ENCODE data around the gene SMAD6.

DNA sequence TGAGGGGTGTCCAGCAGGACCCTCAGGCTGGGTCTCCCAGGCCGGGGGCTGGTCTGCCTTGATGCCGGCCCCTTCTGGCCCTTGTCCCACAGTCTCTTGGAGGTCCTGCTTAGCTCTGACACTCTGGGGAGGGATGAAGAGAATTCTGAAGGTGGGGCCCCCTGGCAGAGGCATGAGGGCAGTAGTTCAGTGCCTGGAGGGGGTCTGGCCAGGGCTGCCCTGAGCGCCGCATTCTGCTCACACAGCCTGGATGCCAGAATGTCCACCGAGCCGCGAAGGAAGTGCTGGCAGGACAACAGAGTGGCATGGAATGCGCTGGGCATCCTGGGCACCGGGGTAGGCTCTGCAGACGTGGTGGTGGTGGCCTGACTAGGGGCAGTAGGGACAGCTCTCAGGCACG is 55.5 kb downstream of the SMAD6 start:
- TF ChIP-seq, protein P1, sequence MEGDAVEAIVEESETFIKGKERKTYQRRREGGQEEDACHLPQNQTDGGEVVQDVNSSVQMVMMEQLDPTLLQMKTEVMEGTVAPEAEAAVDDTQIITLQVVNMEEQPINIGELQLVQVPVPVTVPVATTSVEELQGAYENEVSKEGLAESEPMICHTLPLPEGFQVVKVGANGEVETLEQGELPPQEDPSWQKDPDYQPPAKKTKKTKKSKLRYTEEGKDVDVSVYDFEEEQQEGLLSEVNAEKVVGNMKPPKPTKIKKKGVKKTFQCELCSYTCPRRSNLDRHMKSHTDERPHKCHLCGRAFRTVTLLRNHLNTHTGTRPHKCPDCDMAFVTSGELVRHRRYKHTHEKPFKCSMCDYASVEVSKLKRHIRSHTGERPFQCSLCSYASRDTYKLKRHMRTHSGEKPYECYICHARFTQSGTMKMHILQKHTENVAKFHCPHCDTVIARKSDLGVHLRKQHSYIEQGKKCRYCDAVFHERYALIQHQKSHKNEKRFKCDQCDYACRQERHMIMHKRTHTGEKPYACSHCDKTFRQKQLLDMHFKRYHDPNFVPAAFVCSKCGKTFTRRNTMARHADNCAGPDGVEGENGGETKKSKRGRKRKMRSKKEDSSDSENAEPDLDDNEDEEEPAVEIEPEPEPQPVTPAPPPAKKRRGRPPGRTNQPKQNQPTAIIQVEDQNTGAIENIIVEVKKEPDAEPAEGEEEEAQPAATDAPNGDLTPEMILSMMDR (IDR thresholded peaks at IDR 0.05) = no peak
- no peak for TF ChIP-seq POLR2A (IDR thresholded peaks at IDR 0.05)
